ENCODE results near the gene PDE7B.
"Not testable (repeated sequence)": the region's sequence is repeated elsewhere in the genome, so short reads cannot be mapped to it uniquely, and the experiment has no call there.

Gene PDE7B

GRCh38 chr6:136104556-136104955, 253.1 kb downstream of the PDE7B start:
- TF ChIP-seq CTCF (IDR thresholded peaks at IDR 0.05; ENCODE audit: control insufficient read depth, extremely low read depth, insufficient read depth) = no peak
- no peak for DNase-seq (ENCODE audit: low read depth)
- no peak overlapping the region for H3K4me3 ChIP-seq (ENCODE audit: low read depth, low read length)

DNA sequence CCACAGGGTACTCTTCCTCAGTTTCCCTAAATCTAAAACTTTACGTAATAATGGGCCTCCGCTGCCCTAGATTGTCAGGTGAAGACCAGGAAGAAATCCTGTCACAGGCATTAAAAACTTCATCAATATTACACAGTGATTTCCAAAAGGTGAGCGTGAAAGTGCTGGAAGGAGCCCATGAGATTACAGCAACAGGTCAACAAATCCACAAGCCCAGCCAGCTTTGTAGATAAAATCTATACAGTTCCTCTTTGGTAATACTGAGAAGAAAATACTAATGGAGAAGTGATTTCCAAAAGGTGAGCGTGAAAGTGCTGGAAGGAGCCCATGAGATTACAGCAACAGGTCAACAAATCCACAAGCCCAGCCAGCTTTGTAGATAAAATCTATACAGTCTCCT, 254.3 kb downstream of the PDE7B start:
- peak; percentile 38 for DNase-seq (ENCODE audit: low read depth)
- H3K4me3 ChIP-seq (ENCODE audit: low read depth, low read length) = not testable (repeated sequence)

DNA sequence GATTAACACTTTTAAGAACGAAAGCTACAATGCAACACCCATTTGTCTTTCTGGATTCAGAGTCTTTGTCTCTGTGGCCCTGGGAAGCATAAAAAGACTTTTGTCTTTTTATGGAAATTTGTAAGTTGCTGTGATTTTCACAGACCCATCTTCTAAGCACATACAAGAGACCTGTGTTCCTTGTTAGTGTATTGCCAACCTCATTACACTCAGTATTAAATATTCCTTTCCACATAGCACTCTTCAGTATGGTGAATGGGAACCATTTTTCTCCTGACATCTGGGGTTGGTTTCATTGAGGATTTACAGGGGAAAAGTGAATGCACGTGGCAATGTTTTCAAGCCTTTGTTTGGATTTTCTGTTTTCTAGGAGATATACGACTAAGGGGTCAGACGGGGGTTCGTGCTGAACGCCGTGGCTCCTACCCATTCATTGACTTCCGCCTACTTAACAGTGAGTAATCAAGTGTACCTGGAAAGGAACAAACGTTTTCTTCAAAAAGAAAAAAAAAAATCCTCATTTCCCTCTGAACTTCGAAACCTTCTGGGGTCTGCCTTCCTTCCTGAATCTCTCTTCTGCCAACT, 257.0 kb downstream of the PDE7B start:
- H3K4me3 ChIP-seq (ENCODE audit: low read depth, low read length) = no peak overlapping the region
- no peak for TF ChIP-seq CTCF (IDR thresholded peaks at IDR 0.05; ENCODE audit: control insufficient read depth, extremely low read depth, insufficient read depth)
- DNase-seq (ENCODE audit: low read depth) = no peak

DNA sequence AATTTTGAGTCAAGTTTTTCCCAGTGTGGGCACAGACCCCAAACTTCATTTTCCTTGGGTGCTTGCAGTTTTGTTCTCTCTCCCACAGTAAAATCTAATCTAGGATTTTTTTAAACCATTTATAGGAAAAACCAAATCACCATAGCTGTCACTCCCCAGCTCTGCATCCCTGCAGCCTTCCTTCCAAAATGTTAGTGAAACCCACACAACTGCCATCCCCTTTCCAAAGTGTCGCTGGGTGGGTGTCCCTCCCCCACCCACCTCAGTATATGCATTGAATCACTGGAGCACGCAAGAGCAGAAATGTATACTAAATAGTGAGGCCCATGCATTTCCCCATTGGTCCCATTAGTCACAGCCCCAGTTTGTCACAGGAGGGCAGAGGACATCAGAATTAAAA, 260.3 kb downstream of the PDE7B start:
- no peak for TF ChIP-seq CTCF (IDR thresholded peaks at IDR 0.05; ENCODE audit: control insufficient read depth, extremely low read depth, insufficient read depth)
- no peak for DNase-seq (ENCODE audit: low read depth)
- H3K4me3 ChIP-seq (ENCODE audit: low read depth, low read length) = no peak overlapping the region

- TF ChIP-seq CTCF (IDR thresholded peaks at IDR 0.05; ENCODE audit: control insufficient read depth, extremely low read depth, insufficient read depth) = no peak
- no peak overlapping the region for H3K4me3 ChIP-seq (ENCODE audit: low read depth, low read length)
- DNase-seq (ENCODE audit: low read depth) = no peak
Observed at GRCh38 chr6:136112262-136112661, 260.8 kb downstream of the PDE7B start.

DNA sequence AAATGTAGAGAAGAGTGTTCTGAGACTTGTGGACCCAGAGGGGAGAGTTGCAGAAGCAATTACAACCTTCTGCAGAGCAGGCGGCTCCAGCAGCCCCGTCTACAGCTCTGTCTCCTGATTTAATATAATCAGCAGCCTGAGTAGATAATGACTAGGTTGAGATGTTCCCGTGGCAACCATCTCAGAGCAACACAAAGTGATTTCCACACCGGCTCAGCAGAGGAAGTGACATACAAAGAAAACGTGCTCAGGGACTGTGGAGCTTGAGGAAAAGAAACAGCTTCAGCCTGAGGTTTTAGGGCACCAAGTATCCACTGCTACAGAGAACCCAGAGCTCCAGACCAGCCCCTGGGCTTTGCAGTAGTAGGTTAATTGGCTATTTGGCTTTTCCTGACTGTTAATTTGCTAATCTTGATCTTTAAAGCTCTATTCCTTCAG, 262.3 kb downstream of the PDE7B start:
- no peak overlapping the region for H3K4me3 ChIP-seq (ENCODE audit: low read depth, low read length)
- no peak for TF ChIP-seq CTCF (IDR thresholded peaks at IDR 0.05; ENCODE audit: control insufficient read depth, extremely low read depth, insufficient read depth)
- DNase-seq (ENCODE audit: low read depth) = no peak

- H3K4me3 ChIP-seq (ENCODE audit: low read depth, low read length) = no peak overlapping the region
- DNase-seq (ENCODE audit: low read depth) = no peak
- no peak for TF ChIP-seq CTCF (IDR thresholded peaks at IDR 0.05; ENCODE audit: control insufficient read depth, extremely low read depth, insufficient read depth)
Observed at GRCh38 chr6:136114661-136115060, 263.2 kb downstream of the PDE7B start.
